Stimulated activated naive CD8-positive, alpha-beta T cell treated with anti-CD3 and anti-CD28 coated beads, Interleukin-15, amount 100 ng/mL, for 72 hours (primary cell): ENCODE results near the gene SCAPER.
"Not testable (repeated sequence)": the region's sequence is repeated elsewhere in the genome, so short reads cannot be mapped to it uniquely, and the experiment has no call there.

Source experiments
- ATAC-seq: fragments of 150-1000 bp; cut with Tn5 transposase; 2 replicates; pipeline ENCODE4 v1.10.0; 2021; ENCODE audit warnings: mild to moderate bottlenecking, moderate library complexity
- DNase-seq, 2 donors: peaks; one replicate each; pipeline ENCODE4 v3.0.0; 2021 to 2022
- H3K27ac Mint-ChIP-seq, 2 donors: one replicate each; pipeline ENCODE4 v1.8.0; 2022; ENCODE audit warnings: mild to moderate bottlenecking in 2 of 2, mixed read lengths in 2 of 2, moderate library complexity in 2 of 2
- H3K27me3 Mint-ChIP-seq: one replicate; pipeline ENCODE4 v1.8.0; 2022; ENCODE audit warnings: mixed read lengths
- H3K4me1 Mint-ChIP-seq: one replicate; pipeline ENCODE4 v1.8.0; 2022; ENCODE audit warnings: mild to moderate bottlenecking, mixed read lengths
- H3K4me3 Mint-ChIP-seq, 2 donors: one replicate each; pipeline ENCODE4 v1.8.0; 2022; ENCODE audit warnings: mild to moderate bottlenecking in 2 of 2, mixed read lengths in 2 of 2, moderate library complexity in 1 of 2
- H3K9me3 Mint-ChIP-seq, 2 donors: one replicate each; pipeline ENCODE4 v1.8.0; 2022; ENCODE audit warnings: mixed read lengths in 2 of 2

Gene SCAPER

GRCh38 chr15:76464247-76464646 is 440.9 kb downstream of the SCAPER start:
- Mint-ChIP-seq H3K27me3 (no peaks in the 10 kb centered on the region), H3K9me3 (peaks cover 10 to 33% of the 10 kb centered on the region in 2 donors), H3K4me3 (no peak overlapping the region), H3K27ac (no peak overlapping the region), H3K4me1 (no peaks in the 10 kb centered on the region)
- ATAC-seq, result no peak
- DNase-seq, result no peak

- Mint-ChIP-seq H3K9me3 (peaks cover 0 to 11% of the 10 kb centered on the region in 2 donors), H3K27me3 (no peaks in the 10 kb centered on the region), H3K4me1 (no peaks in the 10 kb centered on the region), H3K27ac (peak overlapping the region in 1 of 2 donors; percentile 77), H3K4me3 (no peak overlapping the region)
- no peak for DNase-seq
- ATAC-seq, result no peak
Observed at GRCh38 chr15:76460871-76461270, 444.3 kb downstream of the SCAPER start.

GRCh38 chr15:76460347-76460746 is 444.8 kb downstream of the SCAPER start:
- H3K27ac Mint-ChIP-seq, result peak overlapping the region; percentile 9 to 77
- H3K27me3 Mint-ChIP-seq, result no peaks in the 10 kb centered on the region
- peaks cover 0 to 8% of the 10 kb centered on the region in 2 donors for H3K9me3 Mint-ChIP-seq
- no peak overlapping the region for H3K4me3 Mint-ChIP-seq
- ATAC-seq, result no peak
- no peak for DNase-seq
- H3K4me1 Mint-ChIP-seq, result no peaks in the 10 kb centered on the region

GRCh38 chr15:76451540-76451939 is 453.6 kb downstream of the SCAPER start:
- Mint-ChIP-seq H3K4me3 (no peak overlapping the region), H3K9me3 (no peaks in the 10 kb centered on the region), H3K27me3 (no peaks in the 10 kb centered on the region), H3K27ac (no peak overlapping the region), H3K4me1 (no peaks in the 10 kb centered on the region)
- ATAC-seq, result no peak
- DNase-seq, result no peak

GRCh38 chr15:76449455-76449854 is 455.7 kb downstream of the SCAPER start:
- Mint-ChIP-seq H3K4me3 (no peak overlapping the region), H3K27ac (no peak overlapping the region), H3K4me1 (no peaks in the 10 kb centered on the region), H3K27me3 (no peaks in the 10 kb centered on the region), H3K9me3 (no peaks in the 10 kb centered on the region)
- DNase-seq (no peak), ATAC-seq (no peak)

- Mint-ChIP-seq H3K4me1 (no peaks in the 10 kb centered on the region), H3K27me3 (no peaks in the 10 kb centered on the region), H3K27ac (no peak overlapping the region), H3K4me3 (no peak overlapping the region), H3K9me3 (no peaks in the 10 kb centered on the region)
- DNase-seq, result no peak
- no peak for ATAC-seq
Observed at GRCh38 chr15:76448755-76449154, 456.4 kb downstream of the SCAPER start.

- no peaks in the 10 kb centered on the region for H3K4me1 Mint-ChIP-seq
- H3K9me3 Mint-ChIP-seq, result no peaks in the 10 kb centered on the region
- no peak overlapping the region for H3K4me3 Mint-ChIP-seq
- DNase-seq (no peak), ATAC-seq (no peak)
- peak overlapping the region in 1 of 2 donors; percentile 6 for H3K27ac Mint-ChIP-seq
- H3K27me3 Mint-ChIP-seq, result no peaks in the 10 kb centered on the region
Observed at GRCh38 chr15:76447728-76448441, 457.3 kb downstream of the SCAPER start.

- no peak for DNase-seq
- H3K4me3 Mint-ChIP-seq, result no peak overlapping the region
- no peaks in the 10 kb centered on the region for H3K4me1 Mint-ChIP-seq
- no peaks in the 10 kb centered on the region for H3K27me3 Mint-ChIP-seq
- no peaks in the 10 kb centered on the region for H3K9me3 Mint-ChIP-seq
- H3K27ac Mint-ChIP-seq, result no peak overlapping the region
- no peak for ATAC-seq
Observed at GRCh38 chr15:76440441-76440840, 464.7 kb downstream of the SCAPER start.

- Mint-ChIP-seq H3K27me3 (no peaks in the 10 kb centered on the region), H3K9me3 (no peaks in the 10 kb centered on the region), H3K27ac (no peak overlapping the region), H3K4me1 (no peaks in the 10 kb centered on the region), H3K4me3 (no peak overlapping the region)
- DNase-seq, result no peak
- no peak for ATAC-seq
Observed at GRCh38 chr15:76439542-76439941, 465.6 kb downstream of the SCAPER start.

- peaks cover 0 to 6% of the 10 kb centered on the region in 2 donors for H3K9me3 Mint-ChIP-seq
- no peak for DNase-seq
- ATAC-seq, result no peak
- H3K4me1 Mint-ChIP-seq, result no peaks in the 10 kb centered on the region
- no peak overlapping the region for H3K4me3 Mint-ChIP-seq
- H3K27ac Mint-ChIP-seq, result no peak overlapping the region
- no peaks in the 10 kb centered on the region for H3K27me3 Mint-ChIP-seq
Observed at GRCh38 chr15:76433798-76434400, 471.2 kb downstream of the SCAPER start.

GRCh38 chr15:76433036-76433435 is 472.1 kb downstream of the SCAPER start:
- H3K27me3 Mint-ChIP-seq, H3K4me3 Mint-ChIP-seq, DNase-seq, ATAC-seq, H3K27ac Mint-ChIP-seq, H3K4me1 Mint-ChIP-seq: not testable (repeated sequence)
- H3K9me3 Mint-ChIP-seq, result peaks cover 5 to 14% of the 10 kb centered on the region in 2 donors

- Mint-ChIP-seq H3K27me3 (no peaks in the 10 kb centered on the region), H3K4me1 (no peaks in the 10 kb centered on the region), H3K4me3 (no peak overlapping the region), H3K9me3 (peaks cover 5 to 16% of the 10 kb centered on the region in 2 donors), H3K27ac (no peak overlapping the region)
- no peak for DNase-seq
- ATAC-seq, result no peak
Observed at GRCh38 chr15:76432604-76433003, 472.5 kb downstream of the SCAPER start.

GRCh38 chr15:76431971-76432370 is 473.2 kb downstream of the SCAPER start:
- Mint-ChIP-seq H3K27me3 (no peaks in the 10 kb centered on the region), H3K4me1 (no peaks in the 10 kb centered on the region), H3K9me3 (peaks cover 5 to 16% of the 10 kb centered on the region in 2 donors), H3K27ac (no peak overlapping the region), H3K4me3 (no peak overlapping the region)
- no peak for ATAC-seq
- no peak for DNase-seq

GRCh38 chr15:76430711-76431110 is 474.4 kb downstream of the SCAPER start:
- not testable (repeated sequence) for H3K27me3 Mint-ChIP-seq, H3K4me1 Mint-ChIP-seq, ATAC-seq, H3K4me3 Mint-ChIP-seq, H3K27ac Mint-ChIP-seq, DNase-seq
- H3K9me3 Mint-ChIP-seq, result peaks cover 5 to 16% of the 10 kb centered on the region in 2 donors

- Mint-ChIP-seq H3K27me3 (no peaks in the 10 kb centered on the region), H3K4me1 (no peaks in the 10 kb centered on the region), H3K9me3 (peaks cover 5 to 23% of the 10 kb centered on the region in 2 donors), H3K4me3 (no peak overlapping the region), H3K27ac (no peak overlapping the region)
- DNase-seq (no peak), ATAC-seq (no peak)
Observed at GRCh38 chr15:76429661-76430060, 475.5 kb downstream of the SCAPER start.

GRCh38 chr15:76426941-76427340 is 478.2 kb downstream of the SCAPER start:
- Mint-ChIP-seq H3K27me3 (no peaks in the 10 kb centered on the region), H3K4me3 (no peak overlapping the region), H3K27ac (no peak overlapping the region), H3K9me3 (peaks cover 15 to 32% of the 10 kb centered on the region in 2 donors), H3K4me1 (no peaks in the 10 kb centered on the region)
- DNase-seq, result no peak
- ATAC-seq, result no peak
